ENCODE measurements around the gene MESP2. TPM values are rescaled to one million over a fixed set of nuclear protein-coding genes. Genes with fewer than 3 reads are reported as not detected.

Gene MESP2
- total RNA-seq, 1 donor = not detected

DNA sequence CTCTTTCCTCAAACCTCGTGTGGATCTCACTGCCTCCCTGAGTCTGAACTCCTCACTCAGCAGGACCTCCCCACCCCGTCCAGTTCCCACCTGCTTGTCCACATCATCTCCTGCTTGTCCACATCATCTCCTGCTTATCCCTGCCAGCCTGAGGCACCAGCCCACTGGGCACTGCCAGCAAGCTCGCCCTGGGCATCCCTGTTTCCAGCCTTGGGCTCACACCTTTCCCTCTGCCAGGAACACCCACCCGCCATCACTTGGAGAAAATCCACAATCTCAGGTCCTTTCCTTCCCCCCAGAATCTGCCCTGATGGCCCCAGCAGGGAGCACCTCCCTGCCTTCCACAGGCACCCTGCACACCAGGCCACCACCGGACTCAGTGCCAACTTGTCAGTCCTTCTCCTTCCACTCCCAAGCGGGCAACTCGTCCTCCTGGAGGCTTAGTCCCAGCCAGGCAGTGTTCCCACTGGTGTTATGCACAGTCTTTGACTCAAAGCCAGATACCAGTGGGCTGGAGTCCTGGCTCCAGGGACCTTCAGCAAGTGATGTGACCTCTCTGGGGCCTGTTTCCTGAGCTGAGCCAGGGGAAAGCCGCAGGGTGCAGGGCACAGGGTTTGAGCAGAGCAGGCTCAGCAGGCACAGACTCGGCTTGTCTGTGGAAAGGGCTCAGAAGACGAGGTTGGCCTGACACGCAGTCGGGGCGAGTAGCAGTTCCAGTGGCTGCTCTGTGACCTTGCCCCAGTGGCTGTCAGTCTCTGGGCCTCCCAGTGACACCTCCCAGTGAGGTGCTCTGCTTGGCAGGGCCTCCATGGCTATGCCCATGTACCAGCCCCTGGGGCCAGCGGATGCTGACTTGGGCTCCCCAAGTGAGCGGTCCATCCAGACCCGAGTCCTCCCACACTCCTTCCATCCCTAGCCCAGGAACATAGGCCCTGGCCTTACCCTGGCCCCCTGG lies 9.5 kb upstream of the MESP2 start:
- no peaks in the 10 kb centered on the region for H3K9me3 ChIP-seq (ENCODE audit: low read depth, low read length)
- no peak overlapping the region for H3K4me3 ChIP-seq (ENCODE audit: low read length)
- peaks cover 5% of the 10 kb centered on the region for H3K4me1 ChIP-seq (ENCODE audit: insufficient read depth, low read length)
- H3K27me3 ChIP-seq (ENCODE audit: insufficient read depth, low read length) = no peaks in the 10 kb centered on the region

DNA sequence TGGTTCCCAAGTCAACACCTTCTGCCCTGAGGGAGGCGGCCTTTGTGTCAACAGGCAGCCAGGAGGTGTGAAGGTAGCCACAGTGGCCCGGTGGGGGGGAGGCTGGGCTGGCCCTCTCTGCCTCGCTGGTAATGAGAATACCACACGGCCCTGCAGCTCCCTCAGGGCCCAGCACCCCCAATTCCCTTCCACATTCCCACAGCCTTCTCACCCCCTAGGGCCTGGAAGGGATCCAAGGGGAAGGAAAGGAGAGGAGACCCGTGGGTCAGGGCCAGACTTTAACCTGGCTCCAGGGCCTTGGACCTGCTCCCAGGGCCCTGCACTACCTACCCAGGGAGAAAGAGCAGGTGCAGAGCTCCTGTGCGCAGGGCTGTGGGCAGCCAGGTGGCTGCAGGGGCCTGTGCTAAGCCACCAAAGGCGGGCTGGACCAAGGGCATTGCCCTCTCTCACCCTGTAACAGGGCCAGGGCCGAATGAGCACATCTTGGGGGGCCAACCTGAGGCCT lies 8.7 kb upstream of the MESP2 start:
- H3K27me3 ChIP-seq (ENCODE audit: insufficient read depth, low read length) = no peaks in the 10 kb centered on the region

GRCh38 chr15:89768071-89768500 lies 8.0 kb upstream of the MESP2 start:
- H3K27me3 ChIP-seq (ENCODE audit: insufficient read depth, low read length) = no peaks in the 10 kb centered on the region
- peaks cover 5% of the 10 kb centered on the region for H3K4me1 ChIP-seq (ENCODE audit: insufficient read depth, low read length)
- H3K9me3 ChIP-seq (ENCODE audit: low read depth, low read length) = no peaks in the 10 kb centered on the region
- H3K4me3 ChIP-seq (ENCODE audit: low read length) = no peak overlapping the region

More for the DNA sequence above, 8.7 kb upstream of the MESP2 start:
- peaks cover 5% of the 10 kb centered on the region for H3K4me1 ChIP-seq (ENCODE audit: insufficient read depth, low read length)
- no peak overlapping the region for H3K4me3 ChIP-seq (ENCODE audit: low read length)
- no peaks in the 10 kb centered on the region for H3K9me3 ChIP-seq (ENCODE audit: low read depth, low read length)

- no peaks in the 10 kb centered on the region for H3K27me3 ChIP-seq (ENCODE audit: insufficient read depth, low read length)
- no peaks in the 10 kb centered on the region for H3K4me1 ChIP-seq (ENCODE audit: insufficient read depth, low read length)
- no peaks in the 10 kb centered on the region for H3K9me3 ChIP-seq (ENCODE audit: low read depth, low read length)
- no peak overlapping the region for H3K4me3 ChIP-seq (ENCODE audit: low read length)
Measured at GRCh38 chr15:89769366-89769765, 6.8 kb upstream of the MESP2 start.

GRCh38 chr15:89770041-89770440 lies 6.1 kb upstream of the MESP2 start:
- Histone ChIP-seq H3K27me3 (ENCODE audit: insufficient read depth, low read length) (no peaks in the 10 kb centered on the region), H3K4me1 (ENCODE audit: insufficient read depth, low read length) (no peaks in the 10 kb centered on the region), H3K4me3 (ENCODE audit: low read length) (no peak overlapping the region), H3K9me3 (ENCODE audit: low read depth, low read length) (no peaks in the 10 kb centered on the region)

GRCh38 chr15:89772932-89773583 lies 3.1 kb upstream of the MESP2 start:
- peaks cover 3% of the 10 kb centered on the region for H3K27me3 ChIP-seq (ENCODE audit: insufficient read depth, low read length)
- no peak overlapping the region for H3K4me3 ChIP-seq (ENCODE audit: low read length)
- H3K4me1 ChIP-seq (ENCODE audit: insufficient read depth, low read length) = peaks cover 20% of the 10 kb centered on the region
- no peaks in the 10 kb centered on the region for H3K9me3 ChIP-seq (ENCODE audit: low read depth, low read length)

- no peaks in the 10 kb centered on the region for H3K9me3 ChIP-seq (ENCODE audit: low read depth, low read length)
- H3K4me3 ChIP-seq (ENCODE audit: low read length) = no peak overlapping the region
- H3K27me3 ChIP-seq (ENCODE audit: insufficient read depth, low read length) = peaks cover 3% of the 10 kb centered on the region
- peaks cover 20% of the 10 kb centered on the region for H3K4me1 ChIP-seq (ENCODE audit: insufficient read depth, low read length)
Measured at GRCh38 chr15:89774492-89774891, 1.6 kb upstream of the MESP2 start.

DNA sequence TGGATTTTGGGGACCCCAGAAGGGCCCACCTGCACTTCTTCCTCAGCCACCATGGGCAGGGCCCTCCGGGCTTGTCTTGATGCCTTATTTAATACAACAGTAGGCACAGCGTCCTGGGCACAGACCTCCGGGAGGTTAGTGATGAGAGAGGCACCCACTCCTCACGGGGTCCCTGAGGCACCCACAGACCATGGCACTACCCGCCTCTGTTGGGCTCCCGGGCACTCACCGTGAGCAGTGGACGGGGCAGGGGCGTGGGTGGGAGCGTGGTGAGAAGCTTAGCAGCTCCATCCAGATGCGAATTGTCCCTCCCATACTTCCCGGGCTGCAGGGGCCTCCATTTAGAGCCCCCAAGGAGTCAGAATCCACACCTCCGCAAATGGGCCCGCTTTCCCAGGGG lies 317 bp upstream of the MESP2 start:
- peaks cover 28% of the 10 kb centered on the region for H3K4me1 ChIP-seq (ENCODE audit: insufficient read depth, low read length)
- no peaks in the 10 kb centered on the region for H3K9me3 ChIP-seq (ENCODE audit: low read depth, low read length)
- no peak overlapping the region for H3K4me3 ChIP-seq (ENCODE audit: low read length)
- H3K27me3 ChIP-seq (ENCODE audit: insufficient read depth, low read length) = peaks cover 3% of the 10 kb centered on the region

GRCh38 chr15:89777073-89777751 lies 1.1 kb downstream of the MESP2 start:
- H3K4me3 ChIP-seq (ENCODE audit: low read length) = no peak overlapping the region
- no peaks in the 10 kb centered on the region for H3K9me3 ChIP-seq (ENCODE audit: low read depth, low read length)
- H3K27me3 ChIP-seq (ENCODE audit: insufficient read depth, low read length) = peaks cover 3% of the 10 kb centered on the region
- H3K4me1 ChIP-seq (ENCODE audit: insufficient read depth, low read length) = peaks cover 42% of the 10 kb centered on the region

GRCh38 chr15:89777782-89778380 lies 1.7 kb downstream of the MESP2 start:
- Histone ChIP-seq H3K4me1 (ENCODE audit: insufficient read depth, low read length) (peaks cover 48% of the 10 kb centered on the region), H3K4me3 (ENCODE audit: low read length) (no peak overlapping the region), H3K27me3 (ENCODE audit: insufficient read depth, low read length) (peaks cover 3% of the 10 kb centered on the region), H3K9me3 (ENCODE audit: low read depth, low read length) (no peaks in the 10 kb centered on the region)

DNA sequence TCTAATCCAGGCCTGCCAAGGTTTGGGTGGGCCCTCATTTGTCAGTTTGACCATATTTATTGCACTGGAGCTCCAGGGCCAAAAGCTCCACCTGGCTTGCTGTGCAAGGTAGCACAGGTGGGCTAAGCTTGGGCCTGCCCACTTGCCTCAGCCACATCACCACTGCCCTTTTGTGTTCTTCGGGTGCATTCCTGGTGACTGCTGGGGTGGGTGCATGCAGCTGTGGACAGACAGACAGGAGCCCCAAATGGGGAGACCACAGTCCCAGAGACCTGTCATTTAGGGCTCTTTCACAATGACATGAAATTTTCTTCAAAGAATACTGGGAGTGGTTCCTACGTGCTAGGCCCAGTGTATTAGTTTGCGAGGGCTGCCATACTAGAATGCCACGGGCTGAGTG lies 2.7 kb downstream of the MESP2 start:
- Histone ChIP-seq H3K4me1 (ENCODE audit: insufficient read depth, low read length) (peaks cover 48% of the 10 kb centered on the region), H3K9me3 (ENCODE audit: low read depth, low read length) (no peaks in the 10 kb centered on the region), H3K27me3 (ENCODE audit: insufficient read depth, low read length) (peaks cover 3% of the 10 kb centered on the region), H3K4me3 (ENCODE audit: low read length) (no peak overlapping the region)

DNA sequence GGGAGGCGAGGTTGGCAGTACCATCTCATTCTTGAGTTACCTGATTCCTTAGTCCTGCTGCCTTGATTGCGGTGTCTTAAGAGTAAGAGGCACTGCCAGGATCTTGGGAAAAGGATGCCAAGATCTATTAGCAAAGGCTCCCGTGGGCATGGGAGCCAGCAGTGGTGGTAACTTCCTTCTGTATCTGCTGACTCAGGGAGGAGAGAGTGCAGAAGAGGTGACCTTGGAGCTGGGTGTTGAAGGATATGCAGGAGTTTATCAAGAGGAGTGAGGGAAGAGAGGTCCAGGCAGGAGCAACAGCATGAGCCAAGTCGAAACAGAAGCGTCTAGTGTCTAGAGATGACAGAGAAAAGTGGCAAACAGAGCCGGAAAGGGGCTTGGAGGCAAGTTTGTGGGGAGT lies 4.5 kb downstream of the MESP2 start:
- no peaks in the 10 kb centered on the region for H3K9me3 ChIP-seq (ENCODE audit: low read depth, low read length)
- peaks cover 48% of the 10 kb centered on the region for H3K4me1 ChIP-seq (ENCODE audit: insufficient read depth, low read length)
- peaks cover 1% of the 10 kb centered on the region for H3K27me3 ChIP-seq (ENCODE audit: insufficient read depth, low read length)
- no peak overlapping the region for H3K4me3 ChIP-seq (ENCODE audit: low read length)

DNA sequence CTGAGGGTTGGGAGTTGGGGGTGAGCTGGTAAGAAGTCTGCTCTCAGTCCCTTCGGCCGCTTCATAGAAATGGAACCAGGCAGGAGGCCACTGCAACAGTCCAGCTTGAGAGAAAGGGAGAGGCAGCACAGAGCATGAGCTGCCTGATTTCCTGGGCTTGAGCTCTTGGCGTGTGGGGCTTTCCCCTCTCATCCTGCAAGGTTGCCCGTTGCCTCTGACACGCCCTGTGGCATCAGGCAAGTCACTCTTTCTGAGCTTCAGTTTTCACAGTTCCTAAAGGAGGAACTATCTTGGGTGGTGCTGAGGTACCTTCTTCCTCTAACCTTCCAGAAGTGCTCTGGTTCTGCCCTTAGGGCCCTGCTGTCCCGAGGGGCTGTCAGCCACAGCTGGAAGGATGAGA lies 4.9 kb downstream of the MESP2 start:
- no peak overlapping the region for H3K4me3 ChIP-seq (ENCODE audit: low read length)

GRCh38 chr15:89781891-89782618 lies 5.9 kb downstream of the MESP2 start:
- Histone ChIP-seq H3K27me3 (ENCODE audit: insufficient read depth, low read length) (no peaks in the 10 kb centered on the region), H3K4me1 (ENCODE audit: insufficient read depth, low read length) (peaks cover 33% of the 10 kb centered on the region), H3K9me3 (ENCODE audit: low read depth, low read length) (no peaks in the 10 kb centered on the region), H3K4me3 (ENCODE audit: low read length) (no peak overlapping the region)

More for the DNA sequence above, 4.9 kb downstream of the MESP2 start:
- Histone ChIP-seq H3K9me3 (ENCODE audit: low read depth, low read length) (no peaks in the 10 kb centered on the region), H3K4me1 (ENCODE audit: insufficient read depth, low read length) (peaks cover 43% of the 10 kb centered on the region), H3K27me3 (ENCODE audit: insufficient read depth, low read length) (no peaks in the 10 kb centered on the region)

All from mononuclear cell (primary cell).